ENCODE results near the gene FAR2. TPM values are rescaled to one million over a fixed set of nuclear protein-coding genes. Genes with fewer than 3 reads are reported as not detected.

The FAR2 gene
- total RNA-seq, 6 donors from 2014 or later, result 6.0 to 25.7 (median 15.9) TPM

DNA sequence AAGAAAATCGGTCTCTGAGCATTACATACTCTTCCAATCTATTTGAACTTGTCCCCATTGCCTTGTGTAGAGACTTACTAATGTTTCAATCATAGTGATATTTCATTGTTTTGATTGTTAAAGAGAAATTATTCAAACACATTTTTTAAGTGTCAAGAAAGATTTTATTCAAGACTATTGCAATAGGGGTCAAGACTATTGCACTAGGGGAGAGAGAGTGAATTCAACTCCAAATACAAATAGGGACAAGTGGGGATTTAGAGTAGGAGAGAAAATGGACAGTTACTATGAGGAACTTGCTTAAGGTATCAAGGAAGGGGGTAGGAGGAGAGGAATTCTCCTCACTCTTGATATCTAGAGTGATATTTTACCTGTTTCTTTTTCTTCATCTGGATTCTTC lies 73.1 kb downstream of the FAR2 start:
- Histone ChIP-seq H3K4me3 (no peak overlapping the region), H3K27ac (no peak overlapping the region), H3K9me3 (no peaks in the 10 kb centered on the region), H3K36me3 (no peaks in the 10 kb centered on the region), H3K27me3 (no peaks in the 10 kb centered on the region), H3K4me1 (no peaks in the 10 kb centered on the region)
- 88 to 91% methylated on average over 1 of the region's 1 CpG for WGBS, 2 donors
- TF ChIP-seq CTCF (IDR thresholded peaks at IDR 0.05) (no peak), POLR2A (IDR thresholded peaks at IDR 0.05) (no peak), POLR2AphosphoS5 (IDR thresholded peaks at IDR 0.05) (no peak), EP300 (IDR thresholded peaks at IDR 0.05) (no peak)
- ATAC-seq (ENCODE audit: low FRiP score in 2 of 2) (no peak), DNase-seq (no peak)

DNA sequence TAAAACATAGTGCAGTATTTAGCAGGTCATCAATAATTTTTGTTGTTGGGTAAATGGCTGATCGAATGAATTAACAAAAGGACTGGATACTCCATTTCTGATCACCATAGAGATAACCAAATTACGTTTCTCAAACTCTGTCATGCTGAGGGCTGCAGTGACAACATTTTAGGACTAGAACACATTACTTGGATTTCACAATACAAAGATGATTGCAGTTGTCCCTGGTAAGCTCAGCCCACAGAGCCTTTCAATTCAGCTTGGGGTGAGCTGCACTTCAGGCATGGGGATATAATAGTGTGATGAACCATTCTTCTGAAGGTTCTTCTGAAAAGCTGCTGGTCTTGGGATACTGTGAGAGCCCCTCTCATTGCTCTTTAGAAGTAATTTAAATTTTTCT lies 74.3 kb downstream of the FAR2 start:
- no peak overlapping the region for H3K4me3 ChIP-seq
- ATAC-seq (ENCODE audit: low FRiP score in 2 of 2) (peak in 1 of 2 donors; percentile 24), DNase-seq (no peak)
- H3K27ac ChIP-seq, result no peak overlapping the region
- no peaks in the 10 kb centered on the region for H3K9me3 ChIP-seq
- no peak for TF ChIP-seq CTCF (IDR thresholded peaks at IDR 0.05)
- TF ChIP-seq POLR2AphosphoS5 (IDR thresholded peaks at IDR 0.05), result no peak
- no peak for TF ChIP-seq POLR2A (IDR thresholded peaks at IDR 0.05)
- TF ChIP-seq EP300 (IDR thresholded peaks at IDR 0.05), result no peak
- no peaks in the 10 kb centered on the region for H3K36me3 ChIP-seq
- H3K27me3 ChIP-seq, result no peaks in the 10 kb centered on the region
- no peaks in the 10 kb centered on the region for H3K4me1 ChIP-seq
- 77 to 84% methylated on average over 2 of the region's 2 CpGs for WGBS, 2 donors

GRCh38 chr12:29223956-29224543 lies 75.0 kb downstream of the FAR2 start:
- no peaks in the 10 kb centered on the region for H3K27me3 ChIP-seq
- H3K9me3 ChIP-seq, result no peaks in the 10 kb centered on the region
- TF ChIP-seq EP300 (IDR thresholded peaks at IDR 0.05), result no peak
- TF ChIP-seq CTCF (IDR thresholded peaks at IDR 0.05), result no peak
- TF ChIP-seq POLR2AphosphoS5 (IDR thresholded peaks at IDR 0.05), result no peak
- no peak for TF ChIP-seq POLR2A (IDR thresholded peaks at IDR 0.05)
- DNase-seq (no peak), ATAC-seq (ENCODE audit: low FRiP score in 2 of 2) (no peak)
- no peak overlapping the region for H3K4me3 ChIP-seq
- WGBS, 2 donors, result 83 to 84% methylated on average over 2 of the region's 2 CpGs
- H3K4me1 ChIP-seq, result no peaks in the 10 kb centered on the region
- H3K36me3 ChIP-seq, result no peaks in the 10 kb centered on the region
- no peak overlapping the region for H3K27ac ChIP-seq

DNA sequence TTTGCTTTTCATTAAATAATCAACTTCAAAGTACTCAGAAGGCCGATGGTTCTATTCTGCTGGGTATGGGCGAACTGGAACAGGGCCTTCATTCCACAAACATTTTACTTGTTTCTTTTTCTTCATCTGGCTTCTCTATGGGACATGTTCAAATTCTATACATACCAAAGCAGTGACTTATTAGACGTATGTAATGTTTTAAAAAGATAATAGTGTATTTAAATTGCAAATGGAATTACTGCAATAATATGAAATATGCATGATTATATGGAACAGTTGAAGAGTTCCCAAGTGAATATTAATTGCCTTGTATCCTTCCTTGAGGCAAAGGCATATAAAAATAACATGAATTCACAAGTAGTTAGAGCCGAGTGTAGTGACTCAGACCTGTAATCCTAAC lies 75.5 kb downstream of the FAR2 start:
- ATAC-seq (ENCODE audit: low FRiP score in 2 of 2) (no peak), DNase-seq (no peak)
- no peaks in the 10 kb centered on the region for H3K27me3 ChIP-seq
- TF ChIP-seq POLR2AphosphoS5 (IDR thresholded peaks at IDR 0.05) (no peak), EP300 (IDR thresholded peaks at IDR 0.05) (no peak), POLR2A (IDR thresholded peaks at IDR 0.05) (no peak), CTCF (IDR thresholded peaks at IDR 0.05) (no peak)
- H3K4me3 ChIP-seq, result no peak overlapping the region
- no peaks in the 10 kb centered on the region for H3K36me3 ChIP-seq
- no peak overlapping the region for H3K27ac ChIP-seq
- no peaks in the 10 kb centered on the region for H3K9me3 ChIP-seq
- H3K4me1 ChIP-seq, result no peaks in the 10 kb centered on the region
- WGBS, 2 donors, result 76 to 79% methylated on average over 4 of the region's 4 CpGs

DNA sequence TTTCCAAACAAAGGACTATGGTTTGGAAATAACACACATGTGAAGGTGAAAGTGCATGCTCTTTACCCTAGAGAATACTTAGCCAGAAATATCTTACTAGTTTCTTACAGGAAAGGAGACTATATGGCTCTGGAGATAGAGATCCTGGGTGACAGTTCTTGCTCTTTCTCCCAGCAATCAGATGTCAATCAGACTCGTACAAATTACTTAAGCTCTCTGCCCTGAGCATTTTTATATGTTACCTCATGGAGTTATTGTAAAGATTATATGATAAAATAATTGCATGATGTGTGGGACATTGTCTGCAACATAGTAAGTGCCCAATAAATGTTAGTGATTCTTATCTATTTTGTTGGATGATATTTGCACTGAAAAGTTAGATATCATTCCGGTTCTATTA lies 76.8 kb downstream of the FAR2 start:
- no peaks in the 10 kb centered on the region for H3K27me3 ChIP-seq
- TF ChIP-seq EP300 (IDR thresholded peaks at IDR 0.05), result no peak
- no peak for TF ChIP-seq CTCF (IDR thresholded peaks at IDR 0.05)
- TF ChIP-seq POLR2A (IDR thresholded peaks at IDR 0.05), result no peak
- TF ChIP-seq POLR2AphosphoS5 (IDR thresholded peaks at IDR 0.05), result no peak
- H3K9me3 ChIP-seq, result no peaks in the 10 kb centered on the region
- no peaks in the 10 kb centered on the region for H3K4me1 ChIP-seq
- no peak overlapping the region for H3K27ac ChIP-seq
- H3K36me3 ChIP-seq, result no peaks in the 10 kb centered on the region
- WGBS, 2 donors, result 48 to 72% methylated on average over 2 of the region's 2 CpGs
- ATAC-seq (ENCODE audit: low FRiP score in 2 of 2) (no peak), DNase-seq (no peak)
- H3K4me3 ChIP-seq, result no peak overlapping the region

Data from upper lobe of left lung (tissue), 6 donors.